ENCODE measurements around the gene PRR12.

- TF ChIP-seq CTCF (IDR thresholded peaks at IDR 0.05; ENCODE audit: low read depth, low read length, poor library complexity, severe bottlenecking), result peak; percentile 98
- no peak for TF ChIP-seq EZH2phosphoT487 (IDR thresholded peaks at IDR 0.05; ENCODE audit: borderline replicate concordance, low read length)
Observed at GRCh38 chr19:49570138-49570856, 20.7 kb upstream of the PRR12 start.
